Stimulated activated CD8-positive, alpha-beta memory T cell treated with anti-CD3 and anti-CD28 coated beads, Interleukin-7, amount 100 ng/mL, for 24 hours (primary cell): ENCODE measurements around the gene SLC12A7.
"Not testable (repeated sequence)": the region's sequence is repeated elsewhere in the genome, so short reads cannot be mapped to it uniquely, and the experiment has no call there.

ENCODE experiments used
- DNase-seq: peaks from one replicate; pipeline ENCODE4 v3.0.0-alpha.2; 2020; ENCODE audit warnings: low read depth

Gene SLC12A7

GRCh38 chr5:1140818-1141189 is 28.9 kb upstream of the SLC12A7 start:
- no peak for DNase-seq

GRCh38 chr5:1140171-1140817 is 28.4 kb upstream of the SLC12A7 start:
- DNase-seq, result peak; percentile 51

DNA sequence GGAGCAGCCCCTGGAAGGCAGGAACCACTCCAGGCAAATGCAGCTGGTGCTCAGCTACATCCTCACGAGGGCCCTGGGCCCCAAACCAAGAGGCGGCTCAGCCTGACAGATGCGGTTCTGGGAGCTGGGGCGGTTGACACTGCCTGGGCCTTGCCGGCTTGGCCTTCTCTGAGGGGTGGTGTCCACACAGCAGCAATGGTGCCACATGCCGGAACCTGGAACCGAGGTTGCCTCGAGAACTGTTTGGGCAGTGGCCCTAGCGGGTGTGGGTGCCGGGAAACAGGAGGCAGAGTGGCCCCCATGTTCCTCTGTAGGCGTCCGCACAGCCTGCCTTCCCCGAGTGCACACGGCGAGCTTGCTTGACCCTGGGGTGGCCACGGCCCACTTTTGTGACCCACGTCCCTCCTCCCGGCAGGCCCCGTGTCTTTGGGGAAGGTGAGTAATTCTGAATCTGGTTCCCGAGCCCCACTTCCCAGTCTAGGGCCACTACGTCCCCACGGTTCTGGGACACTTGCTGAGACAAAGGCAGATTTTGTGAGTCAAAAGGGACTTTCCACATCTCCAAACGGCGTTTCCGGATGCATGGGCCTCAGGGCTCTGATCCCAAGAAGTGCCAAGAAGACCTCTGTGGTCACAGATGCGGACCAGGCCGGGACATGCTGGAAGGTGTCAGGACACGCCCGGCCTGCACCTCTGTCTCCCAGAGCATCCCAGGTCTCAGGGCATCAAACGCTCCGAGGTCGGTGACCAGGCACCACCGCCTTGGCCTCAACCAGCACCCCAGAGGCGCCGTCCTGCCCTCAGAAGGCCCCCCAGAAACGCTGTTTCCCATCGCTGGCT is 27.7 kb upstream of the SLC12A7 start:
- no peak for DNase-seq

DNA sequence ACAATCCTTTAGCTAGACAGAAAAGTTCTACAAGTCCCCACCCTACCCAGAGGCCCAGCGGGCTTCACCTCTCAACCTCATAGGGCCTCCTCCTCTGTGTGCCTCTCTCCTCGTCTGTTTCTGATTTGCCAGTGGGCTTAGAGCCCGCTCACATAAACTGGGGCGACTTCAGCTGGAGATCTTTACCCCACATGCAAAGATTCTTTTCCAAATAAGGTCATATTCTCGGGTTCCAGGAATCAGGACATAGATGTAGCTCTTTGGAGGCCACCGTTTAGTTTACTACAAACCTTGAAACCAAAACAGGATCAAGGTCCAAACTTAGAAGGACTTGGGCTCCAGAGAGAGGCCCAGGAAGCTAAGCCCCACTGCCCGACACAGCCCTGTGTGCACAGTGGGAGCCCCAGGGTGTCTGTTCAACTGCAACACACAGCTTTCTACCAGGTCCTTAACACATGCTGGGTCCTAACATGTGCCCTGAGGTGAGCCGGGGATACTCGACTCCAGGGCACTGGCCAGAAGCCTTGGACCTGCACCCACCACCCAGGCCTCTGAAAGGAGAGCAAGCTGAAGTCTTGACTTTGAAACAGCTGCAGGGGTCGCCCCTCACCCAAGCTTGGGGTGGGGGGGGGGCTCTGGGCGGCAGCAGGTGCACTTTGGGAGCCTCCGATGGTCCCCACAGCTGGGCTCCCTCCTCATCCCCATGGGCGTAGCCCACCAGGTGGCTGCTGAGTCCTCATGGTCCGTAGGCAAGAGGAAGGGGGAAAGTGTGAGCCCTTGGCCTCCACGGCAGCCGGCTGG is 26.8 kb upstream of the SLC12A7 start:
- DNase-seq, result no peak

DNA sequence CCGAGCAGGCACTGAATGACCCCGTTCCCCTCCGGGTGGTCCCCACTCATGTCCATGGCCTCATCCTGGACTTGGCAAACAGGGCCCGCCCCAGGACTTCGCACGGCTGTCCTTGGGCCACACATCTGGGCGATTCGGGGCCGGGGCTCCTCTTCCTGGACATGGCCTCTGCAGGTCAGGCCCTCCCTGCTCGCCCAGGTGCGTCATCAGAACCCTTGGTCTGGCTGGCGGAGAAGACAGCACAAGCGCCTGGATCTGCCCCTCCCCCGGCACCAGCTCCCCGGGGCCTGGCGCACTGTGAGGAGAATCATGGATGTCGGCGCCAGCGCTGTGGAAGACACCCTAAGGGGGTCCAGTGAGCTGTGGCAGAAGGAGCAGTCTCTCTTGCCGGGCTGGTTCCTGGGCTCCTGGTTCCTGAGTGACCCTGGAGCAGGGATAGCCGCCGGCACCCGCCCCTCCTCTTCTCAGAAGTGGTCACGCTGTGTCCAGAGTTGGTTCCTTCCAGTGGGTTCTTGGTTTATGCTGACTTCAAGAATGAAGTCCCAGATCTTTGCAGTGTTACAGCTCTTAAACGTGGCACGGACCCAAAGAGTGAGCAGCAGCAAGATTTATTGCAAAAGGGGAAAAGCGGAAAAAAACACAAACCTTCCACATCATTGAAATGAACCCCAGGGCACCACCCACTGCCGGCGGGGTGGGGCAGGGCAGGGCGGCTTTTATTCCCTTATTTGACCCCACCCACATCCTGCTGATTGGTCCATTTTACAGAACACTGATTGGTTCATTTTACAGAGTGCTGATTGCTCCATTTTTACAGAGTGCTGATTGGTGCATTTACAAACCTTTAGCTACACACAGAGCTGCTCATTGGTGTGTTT is 25.9 kb upstream of the SLC12A7 start:
- no peak for DNase-seq

- DNase-seq, result no peak
These were observed 25.0 kb upstream of the SLC12A7 start for GRCh38 chr5:1136814-1137213.

GRCh38 chr5:1135696-1136525 is 24.0 kb upstream of the SLC12A7 start:
- no peak for DNase-seq

- DNase-seq, result no peak
These were observed 22.6 kb upstream of the SLC12A7 start for GRCh38 chr5:1134478-1134877.

GRCh38 chr5:1133510-1134201 is 21.8 kb upstream of the SLC12A7 start:
- no peak for DNase-seq

DNA sequence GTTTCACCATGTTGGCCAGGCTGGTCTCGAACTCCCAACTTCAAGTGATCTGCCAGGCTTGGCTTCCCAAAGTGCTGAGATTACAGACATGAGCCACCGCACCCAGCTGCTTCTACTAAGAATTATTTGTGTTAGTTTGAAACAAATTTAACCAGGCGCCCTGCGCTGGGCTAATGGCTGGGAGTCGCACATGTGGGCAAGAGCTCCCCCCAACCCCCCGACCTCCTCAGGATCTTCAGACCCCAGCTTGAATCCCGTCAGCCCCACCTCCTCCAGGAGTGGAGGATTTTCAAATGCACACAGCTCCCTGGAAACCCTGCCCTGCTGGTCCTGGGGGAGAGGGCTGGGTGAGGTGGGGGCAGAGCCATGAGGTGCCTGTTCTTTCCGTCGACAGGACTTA is 21.2 kb upstream of the SLC12A7 start:
- no peak for DNase-seq

- DNase-seq, result no peak
These were observed 20.7 kb upstream of the SLC12A7 start for GRCh38 chr5:1132570-1132969.

- DNase-seq, result no peak
These were observed 19.9 kb upstream of the SLC12A7 start for GRCh38 chr5:1131726-1132125.

DNA sequence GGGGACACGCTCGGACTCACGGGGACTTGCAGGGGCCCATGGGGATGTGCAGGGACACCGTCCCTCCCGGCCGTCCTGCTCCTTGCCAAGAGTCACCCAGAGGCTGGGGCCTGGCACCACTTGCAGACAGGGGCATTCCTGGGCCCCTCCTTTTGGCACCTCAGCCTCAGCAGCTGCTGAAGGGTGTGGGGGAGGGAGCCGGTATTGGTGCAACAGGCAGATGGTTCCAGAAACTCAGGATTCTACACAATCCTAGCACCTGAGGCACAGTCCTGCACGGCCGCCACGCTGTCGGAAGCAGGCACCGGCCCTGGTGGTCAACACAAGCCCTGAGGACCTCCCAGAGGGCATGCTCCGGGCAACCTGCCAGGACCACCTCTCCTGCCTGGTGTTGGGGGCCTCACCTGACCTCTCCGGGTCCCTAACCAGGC is 19.3 kb upstream of the SLC12A7 start:
- DNase-seq, result no peak

- DNase-seq, result no peak
These were observed 18.5 kb upstream of the SLC12A7 start for GRCh38 chr5:1130218-1130946.

GRCh38 chr5:1129711-1130055 is 17.8 kb upstream of the SLC12A7 start:
- no peak for DNase-seq

DNA sequence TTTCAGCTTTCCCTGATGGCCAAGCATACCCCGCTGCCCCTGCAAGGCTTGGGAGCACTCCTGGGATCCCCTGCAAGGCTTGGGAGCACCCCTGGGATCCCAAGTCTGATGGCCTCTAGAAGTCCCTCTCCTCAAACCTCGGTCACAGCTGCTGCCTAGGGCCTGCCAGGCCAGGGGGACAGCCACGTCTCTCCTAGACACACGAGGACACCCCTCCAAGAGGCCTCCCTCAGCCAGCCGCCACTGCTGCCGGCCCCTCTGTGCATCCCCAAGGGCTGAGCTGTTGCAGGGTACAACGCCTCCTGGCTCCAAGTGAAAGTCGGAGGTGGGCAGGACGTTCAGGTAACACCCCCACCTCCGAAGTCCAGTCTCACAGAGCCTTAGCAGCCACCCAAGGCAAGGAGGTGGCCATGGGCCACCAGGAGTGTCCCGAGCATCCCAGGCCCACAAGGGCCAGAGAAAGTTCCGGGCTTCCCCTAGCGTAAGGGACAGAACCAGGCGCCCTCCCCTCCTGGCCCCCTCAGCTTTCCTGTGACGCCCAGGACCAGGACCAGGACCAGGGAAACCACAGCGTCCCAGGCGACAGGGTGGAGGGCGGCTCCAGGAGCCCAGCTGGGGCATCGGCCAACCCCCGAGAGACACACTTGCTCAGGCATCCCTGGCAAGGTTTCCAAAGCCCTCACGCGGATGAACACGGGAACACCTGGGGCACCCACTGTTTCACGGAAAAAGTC is 17.3 kb upstream of the SLC12A7 start:
- DNase-seq, result no peak

GRCh38 chr5:1127959-1128785 is 16.3 kb upstream of the SLC12A7 start:
- no peak for DNase-seq

GRCh38 chr5:1125695-1126094 is 13.8 kb upstream of the SLC12A7 start:
- not testable (repeated sequence) for DNase-seq
